ENCODE data around the gene OR1J4. TPM values are rescaled to one million over a fixed set of nuclear protein-coding genes. Genes with fewer than 3 reads are reported as not detected.

The OR1J4 gene
- total RNA-seq, 4 donors from 2014 or later, result not detected

DNA sequence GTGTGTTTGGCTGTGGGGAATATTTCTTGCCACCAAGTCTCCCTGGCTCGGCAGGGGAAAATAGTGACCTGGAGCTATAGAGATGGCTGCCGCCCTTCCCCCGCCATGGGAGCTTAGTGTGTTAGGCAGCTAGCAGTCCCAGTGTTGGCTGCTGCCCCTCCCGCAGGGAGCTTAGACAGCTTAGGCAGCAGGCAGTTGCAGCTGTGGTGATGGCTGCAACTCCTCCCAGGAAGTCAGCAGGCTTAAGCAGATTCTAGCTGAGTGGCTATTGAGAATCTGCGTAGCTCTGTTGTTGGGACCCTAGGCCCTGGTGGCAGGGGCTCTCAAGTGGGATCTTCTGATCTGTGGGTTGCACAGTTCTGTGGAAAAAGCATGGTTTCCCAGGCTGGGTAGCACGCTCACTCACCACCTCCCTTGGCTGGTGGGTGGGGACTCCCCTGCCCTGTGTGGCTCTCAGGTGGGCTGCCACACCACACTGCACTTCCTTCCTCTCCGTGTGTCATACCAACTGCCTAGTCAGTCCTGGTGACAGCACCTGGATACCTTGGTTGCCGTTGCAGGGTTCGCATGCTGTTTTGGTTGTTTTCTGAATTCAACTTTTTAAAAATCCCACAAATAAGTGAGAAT lies 43.3 kb downstream of the OR1J4 start:
- WGBS, 2 donors (ENCODE audit: low coverage in 1 of 2), result 51 to 70% methylated on average over 2 to 4 of the region's 9 CpGs
- no peak for ATAC-seq
- TF ChIP-seq EP300 (IDR thresholded peaks at IDR 0.05) (no peak), POLR2A (IDR thresholded peaks at IDR 0.05) (no peak), POLR2AphosphoS5 (IDR thresholded peaks at IDR 0.05) (no peak), CTCF (IDR thresholded peaks at IDR 0.05) (no peak)

DNA sequence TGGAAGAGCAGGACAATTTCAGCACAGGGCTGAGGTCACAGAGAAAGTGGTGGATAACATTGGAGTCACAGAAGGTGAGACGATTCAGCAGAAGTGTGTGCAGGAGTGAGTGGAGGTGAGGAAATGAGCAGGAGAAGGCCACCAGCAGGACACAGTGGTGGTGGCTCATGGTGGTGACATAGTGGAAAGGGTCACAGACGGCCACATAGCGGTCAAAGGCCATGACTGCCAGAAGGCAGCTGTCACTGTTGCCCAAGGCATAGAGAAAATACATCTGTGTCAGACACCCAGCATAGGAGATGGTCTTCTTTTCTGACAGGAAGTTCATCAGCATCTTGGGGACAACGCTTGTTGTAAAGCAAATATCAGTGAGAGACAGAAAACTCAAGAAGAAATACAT lies 49.0 kb downstream of the OR1J4 start:
- ATAC-seq, result no peak
- no peaks in the 10 kb centered on the region for H3K27me3 ChIP-seq
- 72 to 85% methylated on average over 4 of the region's 4 CpGs for WGBS, 2 donors (ENCODE audit: low coverage in 1 of 2)
- H3K9me3 ChIP-seq, result peaks cover 0 to 23% (median 0%) of the 10 kb centered on the region in 3 donors
- H3K4me3 ChIP-seq, result no peak overlapping the region
- no peak for TF ChIP-seq POLR2A (IDR thresholded peaks at IDR 0.05)
- no peak for TF ChIP-seq CTCF (IDR thresholded peaks at IDR 0.05)
- no peak for TF ChIP-seq POLR2AphosphoS5 (IDR thresholded peaks at IDR 0.05)
- no peak for TF ChIP-seq EP300 (IDR thresholded peaks at IDR 0.05)
- H3K4me1 ChIP-seq, result no peaks in the 10 kb centered on the region
- no peaks in the 10 kb centered on the region for H3K36me3 ChIP-seq
- H3K27ac ChIP-seq, result no peak overlapping the region

More for the DNA sequence above, 43.3 kb downstream of the OR1J4 start:
- H3K27me3 ChIP-seq, result no peaks in the 10 kb centered on the region
- H3K4me3 ChIP-seq, result no peak overlapping the region
- no peak overlapping the region for H3K27ac ChIP-seq
- H3K36me3 ChIP-seq, result no peaks in the 10 kb centered on the region
- peaks cover 0 to 54% (median 0%) of the 10 kb centered on the region in 3 donors for H3K9me3 ChIP-seq
- no peaks in the 10 kb centered on the region for H3K4me1 ChIP-seq

Other genes starting within 250 kb of the OR1J4 start
- gene PTGS1, start 148.1 kb upstream of the OR1J4 start, total RNA-seq, result 100 to 1,000 TPM in 1 of 4 donors, 10 to 100 TPM in 3; 15.8 to 154 (median 46.4) TPM
- not detected for gene OR1J1, start 41.2 kb upstream of the OR1J4 start, total RNA-seq
- not detected for gene OR1J2, start 8.3 kb upstream of the OR1J4 start, total RNA-seq
- not detected for gene OR1N1, start 8.2 kb downstream of the OR1J4 start, total RNA-seq
- not detected for gene OR1N2, start 34.0 kb downstream of the OR1J4 start, total RNA-seq
- gene OR1L8, start 64.2 kb downstream of the OR1J4 start, total RNA-seq, result not detected
- gene OR1Q1, start 95.6 kb downstream of the OR1J4 start, total RNA-seq, result not detected
- not detected for gene OR1B1, start 138.5 kb downstream of the OR1J4 start, total RNA-seq
- gene OR1L1, start 142.6 kb downstream of the OR1J4 start, total RNA-seq, result not detected
- not detected for gene OR1L3, start 156.0 kb downstream of the OR1J4 start, total RNA-seq
- gene OR1L4, start 204.8 kb downstream of the OR1J4 start, total RNA-seq, result not detected
- gene OR1L6, start 223.2 kb downstream of the OR1J4 start, total RNA-seq, result not detected

All from gastroesophageal sphincter (tissue), 4 donors.